Testis (tissue), 3 donors: ENCODE measurements around the gene POMT2. TPM values are rescaled to one million over a fixed set of nuclear protein-coding genes. Genes with fewer than 3 reads are reported as not detected.
"Not testable (repeated sequence)": the region's sequence is repeated elsewhere in the genome, so short reads cannot be mapped to it uniquely, and the experiment has no call there.

Experiments used
- DNase-seq: peaks from one replicate; pipeline ENCODE4 v3.0.0-alpha.2; 2019
- H3K27ac ChIP-seq, 2 donors: fragments of 200-600 bp; sonication (generic); one replicate each; pipeline ENCODE4 v1.5.1; 2019
- H3K27me3 ChIP-seq: fragments of 200-600 bp; sonication (generic); one replicate; pipeline ENCODE4 v1.5.1; 2019
- H3K36me3 ChIP-seq: fragments of 200-600 bp; sonication (generic); one replicate; pipeline ENCODE4 v1.5.1; 2017; ENCODE audit warnings: low read depth; ENCODE audit errors: missing control alignments
- H3K4me1 ChIP-seq: fragments of 200-600 bp; sonication (generic); one replicate; pipeline ENCODE4 v1.5.1; 2019
- H3K4me3 ChIP-seq, 2 donors: fragments of 200-600 bp; sonication (generic); one replicate each; pipeline ENCODE4 v1.5.1; 2017 to 2019
- H3K9me3 ChIP-seq: fragments of 200-600 bp; sonication (generic); one replicate; pipeline ENCODE4 v1.5.1; 2017
- CTCF ChIP-seq, 3 experiments: fragments of 450-650 bp in 2 of 3; fragments of 200-600 bp in 1 of 3; sonication (generic) in 1 of 3; IDR thresholded peaks; one replicate each; pipeline ENCODE4 v1.5.1; 2016 to 2019; ENCODE audit warnings: antibody characterized with exemption in 3 of 3, mild to moderate bottlenecking in 2 of 3, moderate library complexity in 1 of 3
- POLR2A ChIP-seq: fragments of 450-650 bp; IDR thresholded peaks from one replicate; pipeline ENCODE4 v1.6.1; 2017; ENCODE audit warnings: antibody characterized with exemption, mild to moderate bottlenecking, moderate library complexity
- WGBS, 2 donors: methylation state at CpG; one replicate each; pipeline ENCODE4 v1.1.5; 2018; 5-methylcytosine and 5-hydroxymethylcytosine counted together
- intact Hi-C: fragments of 100-400 bp; cut with DNase I; formaldehyde crosslinking; loops from one replicate; pipeline ENCODE4 v1.15.1; 2023; ENCODE audit warnings: low total_unique reads
- polyA plus RNA-seq: library from polyadenylated mRNA; stranded (reverse); fragments of 350-450 nt; fragmentation: Illumina TruSeq; extraction: RNeasy Lipid Tissue Mini Kit (QIAGEN cat#74804); gene quantifications from one replicate; pipeline ENCODE4 v1.2.3, GENCODE V29; 2014; ENCODE audit warnings: low read depth, low replicate concordance; ENCODE audit not compliant: insufficient read depth
- total RNA-seq, 2 donors: library from RNA; depleted of rRNA; stranded (reverse); fragments of >200 nt; gene quantifications; one replicate each; pipeline ENCODE4 v1.2.3, GENCODE V29; 2016

The POMT2 gene
- total and polyA plus RNA-seq, 3 donors from 2014 or later = 108 to 162 (median 127) TPM

DNA sequence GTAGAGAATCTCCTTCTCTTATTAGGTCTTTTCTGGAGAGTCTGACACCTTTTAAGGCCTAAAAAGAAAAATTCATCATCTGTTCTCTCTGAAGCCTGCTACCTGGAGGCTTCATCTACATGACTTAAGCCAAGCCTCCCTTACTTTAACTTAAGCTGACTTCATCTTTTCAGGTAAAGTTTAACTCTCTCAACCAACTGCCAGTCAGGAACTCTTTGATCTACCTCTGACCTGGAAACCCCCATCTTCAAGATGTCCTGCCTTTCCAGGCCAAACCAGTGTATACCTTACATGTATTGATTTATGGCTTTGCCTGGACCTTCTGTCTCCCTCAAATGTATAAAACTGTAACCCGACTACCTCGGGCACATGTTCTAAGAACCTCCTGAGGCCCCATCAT lies 17.6 kb upstream of the POMT2 start:
- H3K27ac ChIP-seq = no peak overlapping the region
- no peaks in the 10 kb centered on the region for H3K4me1 ChIP-seq
- no peak for TF ChIP-seq CTCF (IDR thresholded peaks at IDR 0.05)
- TF ChIP-seq POLR2A = no peak
- WGBS, 2 donors = 71 to 80% methylated on average over 2 of the region's 2 CpGs
- H3K27me3 ChIP-seq = no peaks in the 10 kb centered on the region
- no peak overlapping the region for H3K4me3 ChIP-seq
- DNase-seq = no peak
- no peaks in the 10 kb centered on the region for H3K9me3 ChIP-seq
- intact Hi-C loops = no loop called here
- H3K36me3 ChIP-seq = no peaks in the 10 kb centered on the region

GRCh38 chr14:77337880-77338279 lies 17.2 kb upstream of the POMT2 start:
- Histone ChIP-seq H3K4me1 (no peaks in the 10 kb centered on the region), H3K27me3 (no peaks in the 10 kb centered on the region), H3K27ac (no peak overlapping the region), H3K36me3 (no peaks in the 10 kb centered on the region), H3K4me3 (no peak overlapping the region), H3K9me3 (no peaks in the 10 kb centered on the region)
- intact Hi-C loops = no loop called here
- TF ChIP-seq POLR2A (no peak), CTCF (IDR thresholded peaks at IDR 0.05) (no peak)
- WGBS, 2 donors = 82 to 93% methylated on average over 3 of the region's 3 CpGs
- no peak for DNase-seq

GRCh38 chr14:77337255-77337654 lies 16.6 kb upstream of the POMT2 start:
- H3K4me1 ChIP-seq, H3K27ac ChIP-seq, intact Hi-C loops, H3K27me3 ChIP-seq, H3K4me3 ChIP-seq, H3K9me3 ChIP-seq, H3K36me3 ChIP-seq, DNase-seq: not testable (repeated sequence)
- 94 to 96% methylated on average over 9 of the region's 9 CpGs for WGBS, 2 donors

DNA sequence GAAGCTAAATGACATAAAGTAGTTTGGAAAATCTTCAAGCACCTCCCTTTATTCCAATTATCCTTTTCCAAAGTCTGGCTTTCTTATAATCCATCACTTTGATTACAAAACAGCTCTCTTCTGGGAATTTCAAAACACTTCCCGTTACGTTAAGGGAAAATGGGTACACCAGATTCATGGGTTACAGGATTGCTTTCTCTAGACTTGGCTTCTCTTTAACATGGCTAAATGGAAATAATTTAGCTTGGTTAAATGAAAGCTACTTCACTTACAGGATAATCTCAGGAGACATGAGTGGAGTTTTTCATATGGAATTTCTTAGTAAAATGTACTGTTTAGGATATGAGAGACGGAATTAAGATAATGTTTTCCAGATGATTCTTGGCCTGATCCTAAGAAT lies 14.9 kb upstream of the POMT2 start:
- Histone ChIP-seq H3K4me3 (no peak overlapping the region), H3K9me3 (no peaks in the 10 kb centered on the region), H3K4me1 (no peaks in the 10 kb centered on the region), H3K27ac (no peak overlapping the region), H3K27me3 (no peaks in the 10 kb centered on the region), H3K36me3 (no peaks in the 10 kb centered on the region)
- DNase-seq = no peak
- 93 to 97% methylated on average over 3 of the region's 3 CpGs for WGBS, 2 donors
- intact Hi-C loops = no loop called here
- TF ChIP-seq POLR2A (no peak), CTCF (IDR thresholded peaks at IDR 0.05) (no peak)

DNA sequence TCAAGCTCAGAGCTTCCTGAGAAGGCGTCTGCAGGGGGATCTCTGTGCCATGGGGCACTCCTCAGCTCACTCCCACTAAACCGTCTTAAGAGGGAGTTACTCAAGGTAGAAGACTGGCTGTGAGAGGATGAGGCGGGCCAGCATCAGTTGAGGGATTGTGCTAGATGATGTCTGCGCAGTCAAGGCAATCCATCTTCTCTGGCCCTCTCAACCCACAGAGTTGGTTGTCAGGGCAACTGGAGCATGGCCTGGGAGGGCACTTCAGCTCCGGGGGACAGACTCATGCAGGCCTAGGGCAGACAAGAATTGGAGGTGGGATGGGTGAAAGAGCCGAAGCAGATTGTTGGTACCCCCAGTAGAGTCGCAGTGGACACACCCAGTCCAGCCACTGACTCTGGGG lies 9.2 kb upstream of the POMT2 start:
- Histone ChIP-seq H3K27me3 (no peaks in the 10 kb centered on the region), H3K9me3 (no peaks in the 10 kb centered on the region), H3K36me3 (no peaks in the 10 kb centered on the region), H3K27ac (no peak overlapping the region), H3K4me1 (no peaks in the 10 kb centered on the region), H3K4me3 (no peak overlapping the region)
- intact Hi-C loops = no loop called here
- 82 to 89% methylated on average over 6 to 7 of the region's 7 CpGs for WGBS, 2 donors
- TF ChIP-seq CTCF (IDR thresholded peaks at IDR 0.05) (no peak), POLR2A (no peak)
- DNase-seq = no peak
